Uterus (tissue), 2 donors: ENCODE data around the gene KDM2B.

Source experiments
- POLR2A ChIP-seq, 2 donors: fragments of 450-650 bp; IDR thresholded peaks; one replicate each; pipeline ENCODE4 v1.6.1; 2016; ENCODE audit warnings: antibody characterized with exemption in 2 of 2, mild to moderate bottlenecking in 1 of 2, moderate library complexity in 1 of 2
- TF ChIP-seq, protein P1 (sequence below), 4 experiments: fragments of 200-600 bp in 2 of 4; fragments of 450-650 bp in 2 of 4; sonication (generic) in 2 of 4; IDR thresholded peaks; one replicate each; pipeline ENCODE4 v1.5.1; 2016 to 2019; ENCODE audit warnings: antibody characterized with exemption in 4 of 4, mild to moderate bottlenecking in 2 of 4, moderate library complexity in 1 of 4

- TF ChIP-seq, protein P1, sequence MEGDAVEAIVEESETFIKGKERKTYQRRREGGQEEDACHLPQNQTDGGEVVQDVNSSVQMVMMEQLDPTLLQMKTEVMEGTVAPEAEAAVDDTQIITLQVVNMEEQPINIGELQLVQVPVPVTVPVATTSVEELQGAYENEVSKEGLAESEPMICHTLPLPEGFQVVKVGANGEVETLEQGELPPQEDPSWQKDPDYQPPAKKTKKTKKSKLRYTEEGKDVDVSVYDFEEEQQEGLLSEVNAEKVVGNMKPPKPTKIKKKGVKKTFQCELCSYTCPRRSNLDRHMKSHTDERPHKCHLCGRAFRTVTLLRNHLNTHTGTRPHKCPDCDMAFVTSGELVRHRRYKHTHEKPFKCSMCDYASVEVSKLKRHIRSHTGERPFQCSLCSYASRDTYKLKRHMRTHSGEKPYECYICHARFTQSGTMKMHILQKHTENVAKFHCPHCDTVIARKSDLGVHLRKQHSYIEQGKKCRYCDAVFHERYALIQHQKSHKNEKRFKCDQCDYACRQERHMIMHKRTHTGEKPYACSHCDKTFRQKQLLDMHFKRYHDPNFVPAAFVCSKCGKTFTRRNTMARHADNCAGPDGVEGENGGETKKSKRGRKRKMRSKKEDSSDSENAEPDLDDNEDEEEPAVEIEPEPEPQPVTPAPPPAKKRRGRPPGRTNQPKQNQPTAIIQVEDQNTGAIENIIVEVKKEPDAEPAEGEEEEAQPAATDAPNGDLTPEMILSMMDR (IDR thresholded peaks at IDR 0.05), result no peak
- TF ChIP-seq POLR2A (IDR thresholded peaks at IDR 0.05), result no peak
Observed at GRCh38 chr12:121514184-121514742, 66.6 kb downstream of the KDM2B start.
